HUES64 (cell line): ENCODE data around the gene EXD2.
"Not testable (repeated sequence)": the region's sequence is repeated elsewhere in the genome, so short reads cannot be mapped to it uniquely, and the experiment has no call there.

Experiments
- H3K27ac ChIP-seq: 2 replicates; pipeline ENCODE4 v1.7.0; 2013; ENCODE audit warnings: low read depth, low read length, inconsistent platforms
- H3K27me3 ChIP-seq: 2 replicates; pipeline ENCODE4 v1.6.1; 2013; ENCODE audit warnings: mild to moderate bottlenecking, low read length; ENCODE audit not compliant: insufficient read depth
- H3K36me3 ChIP-seq: 2 replicates; pipeline ENCODE4 v1.6.1; 2013; ENCODE audit warnings: mild to moderate bottlenecking, low read length; ENCODE audit not compliant: insufficient read depth
- H3K4me1 ChIP-seq: 2 replicates; pipeline ENCODE4 v1.6.1; 2013; ENCODE audit warnings: mild to moderate bottlenecking, low read length, moderate library complexity; ENCODE audit not compliant: insufficient read depth
- H3K4me3 ChIP-seq: 2 replicates; pipeline ENCODE4 v1.5.1; 2013; ENCODE audit warnings: mild to moderate bottlenecking, low read length, moderate library complexity
- H3K9ac ChIP-seq: 2 replicates; pipeline ENCODE4 v1.6.1; 2013; ENCODE audit warnings: mild to moderate bottlenecking, low read depth, low read length
- H3K9me3 ChIP-seq: 2 replicates; pipeline ENCODE4 v1.6.1; 2013; ENCODE audit warnings: low read depth, low read length; ENCODE audit not compliant: insufficient read depth
- WGBS: fragments of 150-250, 120-280 bp; methylation state at CpG from one replicate; pipeline ENCODE4 v1.1.7; 2013; ENCODE audit warnings: missing lambda C conversion rate; 5-methylcytosine and 5-hydroxymethylcytosine counted together

EXD2 gene

GRCh38 chr14:69267492-69267891 is 76.2 kb downstream of the EXD2 start:
- no peaks in the 10 kb centered on the region; the same call in 1 of the 2 replicates for H3K27me3 ChIP-seq
- H3K9me3 ChIP-seq = no peaks in the 10 kb centered on the region
- 0 out of 2 replicates have a peak, but pooled peaks cover under 1% of the 10 kb centered on the region for H3K4me1 ChIP-seq
- no peaks in the 10 kb centered on the region for H3K36me3 ChIP-seq
- no peak overlapping the region for H3K4me3 ChIP-seq
- H3K9ac ChIP-seq = no peak overlapping the region
- no peak overlapping the region for H3K27ac ChIP-seq
- WGBS = 92% methylated on average over 4 of the region's 4 CpGs

DNA sequence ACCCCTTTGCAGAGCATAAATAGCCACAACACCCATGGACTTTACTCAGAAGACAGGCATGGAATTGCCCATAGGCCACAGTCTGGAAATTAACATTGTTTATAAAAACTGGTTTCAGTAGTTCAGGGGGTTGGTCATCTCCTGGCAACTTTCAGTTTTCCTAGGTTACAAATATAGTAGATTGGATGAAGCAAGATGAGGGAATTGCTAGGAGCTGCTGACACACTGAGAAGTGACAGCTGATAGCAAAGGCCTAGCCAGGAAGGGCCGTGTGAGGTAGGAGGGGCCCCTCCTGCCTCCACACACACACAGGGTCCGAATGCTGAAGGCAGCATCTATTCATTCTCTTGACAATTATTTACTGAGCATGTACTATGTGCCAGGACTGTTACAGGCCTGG is 76.9 kb downstream of the EXD2 start:
- WGBS = 81% methylated on average over 2 of the region's 2 CpGs
- Histone ChIP-seq H3K9ac (no peak overlapping the region), H3K4me1 (no peaks in the 10 kb centered on the region), H3K9me3 (no peaks in the 10 kb centered on the region), H3K4me3 (no peak overlapping the region), H3K27me3 (no peaks in the 10 kb centered on the region; the same call in 1 of the 2 replicates), H3K36me3 (no peaks in the 10 kb centered on the region), H3K27ac (no peak overlapping the region)

- H3K9me3 ChIP-seq = no peaks in the 10 kb centered on the region
- H3K4me1 ChIP-seq = no peaks in the 10 kb centered on the region
- H3K27me3 ChIP-seq = no peaks in the 10 kb centered on the region; the same call in 1 of the 2 replicates
- no peaks in the 10 kb centered on the region for H3K36me3 ChIP-seq
- H3K4me3 ChIP-seq = no peak overlapping the region
- 88% methylated on average over 4 of the region's 4 CpGs for WGBS
- H3K9ac ChIP-seq = no peak overlapping the region
- H3K27ac ChIP-seq = no peak overlapping the region
These were observed 77.5 kb downstream of the EXD2 start for GRCh38 chr14:69268763-69269162.

GRCh38 chr14:69269381-69269780 is 78.1 kb downstream of the EXD2 start:
- Histone ChIP-seq H3K4me3 (no peak overlapping the region), H3K27ac (no peak overlapping the region), H3K9ac (no peak overlapping the region), H3K36me3 (no peaks in the 10 kb centered on the region), H3K9me3 (no peaks in the 10 kb centered on the region), H3K4me1 (no peaks in the 10 kb centered on the region), H3K27me3 (no peaks in the 10 kb centered on the region; the same call in 1 of the 2 replicates)
- 91% methylated on average over 1 of the region's 1 CpG for WGBS

GRCh38 chr14:69270097-69270496 is 78.8 kb downstream of the EXD2 start:
- WGBS = 80% methylated on average over 10 of the region's 10 CpGs
- no peaks in the 10 kb centered on the region; the same call in 1 of the 2 replicates for H3K27me3 ChIP-seq
- no peaks in the 10 kb centered on the region for H3K4me1 ChIP-seq
- no peak overlapping the region for H3K4me3 ChIP-seq
- H3K27ac ChIP-seq = no peak overlapping the region
- no peaks in the 10 kb centered on the region for H3K9me3 ChIP-seq
- no peak overlapping the region for H3K9ac ChIP-seq
- no peaks in the 10 kb centered on the region for H3K36me3 ChIP-seq

- Histone ChIP-seq H3K4me1 (no peaks in the 10 kb centered on the region), H3K9ac (no peak overlapping the region), H3K27me3 (no peaks in the 10 kb centered on the region), H3K9me3 (no peaks in the 10 kb centered on the region), H3K36me3 (no peaks in the 10 kb centered on the region), H3K27ac (no peak overlapping the region), H3K4me3 (no peak overlapping the region)
- 92% methylated on average over 21 of the region's 21 CpGs for WGBS
These were observed 79.8 kb downstream of the EXD2 start for GRCh38 chr14:69270795-69271708.

- no peak overlapping the region for H3K27ac ChIP-seq
- H3K27me3 ChIP-seq = no peaks in the 10 kb centered on the region
- no peaks in the 10 kb centered on the region for H3K9me3 ChIP-seq
- no peaks in the 10 kb centered on the region for H3K4me1 ChIP-seq
- no peak overlapping the region for H3K9ac ChIP-seq
- H3K4me3 ChIP-seq = no peak overlapping the region
- H3K36me3 ChIP-seq = no peaks in the 10 kb centered on the region
- WGBS = 68% methylated on average over 2 of the region's 2 CpGs
These were observed 83.0 kb downstream of the EXD2 start for GRCh38 chr14:69274321-69274720.

- no peaks in the 10 kb centered on the region for H3K36me3 ChIP-seq
- no peaks in the 10 kb centered on the region for H3K4me1 ChIP-seq
- H3K9ac ChIP-seq = no peak overlapping the region
- H3K4me3 ChIP-seq = no peak overlapping the region
- H3K27me3 ChIP-seq = no peaks in the 10 kb centered on the region
- no CpG with 5 or more reads among the region's 2 CpGs for WGBS
- no peaks in the 10 kb centered on the region for H3K9me3 ChIP-seq
- H3K27ac ChIP-seq = no peak overlapping the region
These were observed 84.0 kb downstream of the EXD2 start for GRCh38 chr14:69275331-69275730.

GRCh38 chr14:69277356-69277755 is 86.1 kb downstream of the EXD2 start:
- not testable (repeated sequence) for H3K9ac ChIP-seq, H3K27me3 ChIP-seq, H3K27ac ChIP-seq, H3K36me3 ChIP-seq, H3K4me1 ChIP-seq, H3K9me3 ChIP-seq, H3K4me3 ChIP-seq
- 100% methylated on average over 2 of the region's 3 CpGs for WGBS

DNA sequence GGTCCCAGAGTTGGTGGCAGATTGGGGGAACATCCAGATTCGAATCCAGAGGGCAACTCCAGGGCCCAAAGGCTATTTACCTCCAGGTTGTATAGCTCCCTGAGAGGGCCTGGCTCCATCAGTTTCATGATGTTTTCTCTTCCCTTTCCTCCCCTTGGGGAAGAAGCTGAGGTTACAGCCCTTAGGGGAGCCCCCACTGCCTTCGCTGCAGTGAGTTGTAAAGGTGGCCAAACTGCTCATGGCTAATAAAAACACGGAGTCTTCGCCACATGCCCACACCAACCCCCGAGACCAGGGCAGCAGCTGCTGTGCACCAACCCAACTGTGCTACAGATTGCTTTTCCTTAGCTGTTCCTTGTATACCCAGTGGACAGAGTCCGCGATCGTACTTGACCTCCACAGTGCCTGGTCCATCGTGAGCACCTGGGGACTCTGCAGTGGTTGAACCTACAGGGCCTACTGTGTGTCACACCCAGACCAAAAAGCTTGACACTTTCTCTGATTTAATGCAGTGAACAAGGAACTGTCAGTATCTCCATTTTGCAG is 89.5 kb downstream of the EXD2 start:
- H3K27me3 ChIP-seq = no peaks in the 10 kb centered on the region
- no peak overlapping the region for H3K4me3 ChIP-seq
- H3K9ac ChIP-seq = no peak overlapping the region
- no peaks in the 10 kb centered on the region for H3K36me3 ChIP-seq
- WGBS = 95% methylated on average over 9 of the region's 9 CpGs
- no peaks in the 10 kb centered on the region for H3K4me1 ChIP-seq
- no peaks in the 10 kb centered on the region for H3K9me3 ChIP-seq
- H3K27ac ChIP-seq = no peak overlapping the region

DNA sequence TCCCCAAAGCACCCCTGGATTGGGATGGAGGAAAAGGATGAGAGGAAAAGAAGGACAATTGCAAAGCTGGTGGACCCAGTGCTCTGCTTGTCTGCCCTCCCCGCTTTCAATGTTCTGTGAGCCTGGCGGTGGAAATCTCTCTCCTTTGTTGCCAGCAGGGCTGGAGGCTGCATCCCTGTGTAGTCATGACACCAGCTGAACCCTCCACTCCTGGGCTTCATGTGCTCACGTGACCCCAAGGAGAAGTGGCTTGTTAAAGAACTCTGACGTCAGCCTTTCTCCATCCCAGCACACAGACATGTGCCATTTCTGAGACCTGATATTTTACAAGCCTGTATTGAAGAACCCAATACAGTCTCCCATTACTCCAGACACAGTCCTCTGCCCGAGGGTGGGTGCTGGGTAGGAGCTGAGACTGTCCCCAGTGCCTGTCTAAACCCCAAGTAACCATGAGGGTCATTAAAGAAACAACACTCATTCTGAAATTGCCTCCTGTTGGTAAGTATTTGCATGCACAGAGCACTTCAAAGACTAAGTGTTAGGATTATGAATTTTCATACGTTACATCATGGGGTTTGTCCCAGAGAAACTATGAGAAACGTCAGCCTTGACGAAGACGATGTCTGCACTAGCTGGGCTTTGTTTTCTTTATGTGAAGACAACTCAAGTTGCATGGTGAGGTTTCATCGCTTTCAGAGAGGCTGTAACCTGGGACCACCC is 90.3 kb downstream of the EXD2 start:
- Histone ChIP-seq H3K4me3 (no peak overlapping the region), H3K9me3 (no peaks in the 10 kb centered on the region), H3K9ac (no peak overlapping the region), H3K36me3 (no peaks in the 10 kb centered on the region), H3K27ac (no peak overlapping the region), H3K4me1 (no peaks in the 10 kb centered on the region), H3K27me3 (no peaks in the 10 kb centered on the region)
- 87% methylated on average over 10 of the region's 10 CpGs for WGBS
